ENCODE data around the gene MYL10.

MYL10 gene

DNA sequence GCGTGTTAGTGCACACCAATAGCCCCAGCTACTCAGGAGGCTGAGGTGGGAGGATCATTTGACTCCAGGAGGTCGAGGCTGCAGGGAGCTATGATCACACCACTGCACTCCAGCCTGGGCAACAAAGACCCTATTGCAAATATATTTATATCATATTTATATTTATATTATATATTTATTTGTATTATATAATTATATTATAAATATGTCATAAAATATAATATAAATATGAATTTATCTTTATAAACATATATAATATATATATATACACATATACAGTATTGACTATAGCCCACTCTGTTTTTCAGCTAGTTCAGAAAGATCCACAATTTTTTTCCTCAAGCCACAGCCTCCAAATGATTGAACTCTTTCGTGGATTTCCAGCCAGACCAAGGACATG lies 45.3 kb upstream of the MYL10 start:
- TF ChIP-seq, protein P1, sequence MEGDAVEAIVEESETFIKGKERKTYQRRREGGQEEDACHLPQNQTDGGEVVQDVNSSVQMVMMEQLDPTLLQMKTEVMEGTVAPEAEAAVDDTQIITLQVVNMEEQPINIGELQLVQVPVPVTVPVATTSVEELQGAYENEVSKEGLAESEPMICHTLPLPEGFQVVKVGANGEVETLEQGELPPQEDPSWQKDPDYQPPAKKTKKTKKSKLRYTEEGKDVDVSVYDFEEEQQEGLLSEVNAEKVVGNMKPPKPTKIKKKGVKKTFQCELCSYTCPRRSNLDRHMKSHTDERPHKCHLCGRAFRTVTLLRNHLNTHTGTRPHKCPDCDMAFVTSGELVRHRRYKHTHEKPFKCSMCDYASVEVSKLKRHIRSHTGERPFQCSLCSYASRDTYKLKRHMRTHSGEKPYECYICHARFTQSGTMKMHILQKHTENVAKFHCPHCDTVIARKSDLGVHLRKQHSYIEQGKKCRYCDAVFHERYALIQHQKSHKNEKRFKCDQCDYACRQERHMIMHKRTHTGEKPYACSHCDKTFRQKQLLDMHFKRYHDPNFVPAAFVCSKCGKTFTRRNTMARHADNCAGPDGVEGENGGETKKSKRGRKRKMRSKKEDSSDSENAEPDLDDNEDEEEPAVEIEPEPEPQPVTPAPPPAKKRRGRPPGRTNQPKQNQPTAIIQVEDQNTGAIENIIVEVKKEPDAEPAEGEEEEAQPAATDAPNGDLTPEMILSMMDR (IDR thresholded peaks at IDR 0.05; ENCODE audit: low read depth, low read length), result no peak
- no peak for DNase-seq (ENCODE audit: low read depth, low spot score)
- in situ Hi-C loops (cut with HindIII; ENCODE audit: low sequenced_read_pairs), result no loop called here
- H3K4me3 ChIP-seq (ENCODE audit: low read depth, low read length), result no peak overlapping the region

DNA sequence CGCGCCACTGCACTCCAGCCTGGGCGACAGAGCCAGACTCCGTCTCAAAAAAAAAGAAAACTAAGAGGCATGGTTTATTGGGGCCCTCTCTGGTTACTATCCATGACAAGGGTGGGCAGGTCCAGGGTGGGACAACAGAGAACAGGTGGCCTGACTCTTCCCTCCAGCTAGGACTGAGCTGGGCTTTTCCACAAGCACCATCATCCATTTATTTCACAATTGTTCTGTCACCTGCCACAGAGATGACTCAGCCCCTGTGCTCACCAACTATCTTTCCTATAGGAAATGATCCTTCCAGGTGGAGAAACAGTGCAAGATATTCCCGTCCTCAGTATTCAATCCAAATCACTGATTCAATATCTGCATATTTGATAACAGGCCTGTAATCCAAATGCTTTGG lies 44.9 kb upstream of the MYL10 start:
- DNase-seq (ENCODE audit: low read depth, low spot score), result no peak
- H3K4me3 ChIP-seq (ENCODE audit: low read depth, low read length), result no peak overlapping the region
- in situ Hi-C loops (cut with HindIII; ENCODE audit: low sequenced_read_pairs), result no loop called here
- TF ChIP-seq, protein P1 (IDR thresholded peaks at IDR 0.05; ENCODE audit: low read depth, low read length), result no peak

DNA sequence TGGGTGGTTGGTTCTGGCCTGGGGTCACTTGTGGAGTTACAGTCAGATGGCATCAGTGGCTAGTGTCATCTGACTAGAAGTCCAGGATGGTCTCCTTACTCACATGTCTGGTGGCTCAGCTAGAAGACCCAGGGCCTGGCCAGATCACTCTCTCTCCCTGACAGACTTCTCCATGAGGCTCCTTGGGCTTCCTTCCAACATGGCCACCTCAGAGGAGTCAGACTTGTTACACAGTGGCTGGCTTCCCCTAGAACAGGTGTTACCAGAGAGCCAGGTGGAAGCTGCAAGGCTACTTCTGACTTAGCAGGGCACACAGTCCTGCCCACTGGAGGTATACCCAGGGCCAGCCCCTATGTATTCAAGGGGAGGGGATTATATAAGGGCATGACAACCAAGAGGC lies 44.2 kb upstream of the MYL10 start:
- H3K4me3 ChIP-seq (ENCODE audit: low read depth, low read length), result no peak overlapping the region
- in situ Hi-C loops (cut with HindIII; ENCODE audit: low sequenced_read_pairs), result no loop called here
- TF ChIP-seq, protein P1 (IDR thresholded peaks at IDR 0.05; ENCODE audit: low read depth, low read length), result no peak
- DNase-seq (ENCODE audit: low read depth, low spot score), result no peak

DNA sequence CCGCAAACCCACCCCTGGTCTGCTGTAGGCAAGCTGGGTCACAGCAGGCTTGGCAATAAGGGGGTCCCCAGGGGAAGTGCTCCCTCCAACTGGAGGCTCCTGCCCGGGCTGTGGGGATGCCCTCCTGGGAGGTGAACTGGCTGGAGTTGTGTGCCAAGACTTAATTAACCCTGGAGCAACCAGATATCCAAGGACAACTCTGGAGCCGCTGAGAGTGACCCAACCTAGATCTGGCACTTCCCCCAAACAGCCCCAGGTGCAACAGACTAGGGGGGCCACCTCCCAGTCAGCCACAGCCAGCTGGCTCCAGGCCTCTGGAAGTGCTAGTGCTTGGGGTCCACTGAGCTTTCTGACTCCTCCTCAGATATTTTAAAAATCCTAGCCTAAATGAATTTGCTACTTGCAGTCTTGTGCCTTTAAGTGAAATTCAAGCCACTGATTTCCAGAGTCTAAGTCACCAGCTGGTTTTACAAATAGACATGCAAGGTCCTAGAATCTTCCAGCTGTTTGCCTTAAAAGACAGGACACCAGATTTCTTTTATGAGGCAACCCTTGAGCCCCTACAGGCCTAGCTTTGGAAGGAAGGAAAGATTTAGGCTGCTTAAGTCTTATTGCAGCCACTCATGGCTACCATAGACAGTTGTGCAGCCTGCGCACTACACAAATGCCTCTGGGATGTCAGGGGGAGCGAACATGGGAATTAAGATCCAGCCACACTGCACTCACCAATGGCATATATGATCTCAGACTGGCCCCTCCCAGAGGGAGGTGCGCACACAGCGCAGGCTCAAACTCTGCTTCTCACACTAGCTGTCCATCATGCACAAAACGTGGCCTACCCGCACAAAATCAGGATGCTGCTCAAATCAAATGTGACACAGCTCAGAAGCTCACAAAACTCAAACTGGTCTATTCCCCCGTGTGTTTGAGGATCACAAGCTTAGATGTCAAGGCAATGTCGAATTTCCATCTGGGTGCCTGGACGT lies 42.6 kb upstream of the MYL10 start:
- no peak overlapping the region for H3K4me3 ChIP-seq (ENCODE audit: low read depth, low read length)
- DNase-seq (ENCODE audit: low read depth, low spot score), result no peak
- in situ Hi-C loops (cut with HindIII; ENCODE audit: low sequenced_read_pairs), result no loop called here
- TF ChIP-seq, protein P1 (IDR thresholded peaks at IDR 0.05; ENCODE audit: low read depth, low read length), result no peak

DNA sequence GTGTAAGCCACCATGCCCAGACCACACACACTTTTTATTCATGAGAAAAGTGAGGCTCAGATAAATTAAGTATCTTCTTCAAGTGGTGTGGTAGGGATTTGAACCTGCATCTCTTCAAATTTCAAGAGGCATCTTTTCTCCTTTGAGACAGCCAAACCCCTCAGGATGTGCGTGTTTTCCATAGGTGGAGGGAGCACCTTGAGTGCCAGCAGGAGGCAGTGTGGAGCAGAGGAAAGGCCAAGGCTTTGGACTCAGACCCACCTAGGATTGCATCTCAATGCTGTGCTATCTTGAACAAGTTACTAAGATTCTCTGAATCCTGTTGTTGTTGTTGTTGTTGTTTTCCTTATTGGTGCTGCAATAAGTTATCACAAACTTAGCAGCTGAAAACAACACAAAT lies 40.2 kb upstream of the MYL10 start:
- TF ChIP-seq, protein P1 (IDR thresholded peaks at IDR 0.05; ENCODE audit: low read depth, low read length), result peak; percentile 30
- in situ Hi-C loops (cut with HindIII; ENCODE audit: low sequenced_read_pairs), result no loop called here
- H3K4me3 ChIP-seq (ENCODE audit: low read depth, low read length), result no peak overlapping the region
- DNase-seq (ENCODE audit: low read depth, low spot score), result no peak

DNA sequence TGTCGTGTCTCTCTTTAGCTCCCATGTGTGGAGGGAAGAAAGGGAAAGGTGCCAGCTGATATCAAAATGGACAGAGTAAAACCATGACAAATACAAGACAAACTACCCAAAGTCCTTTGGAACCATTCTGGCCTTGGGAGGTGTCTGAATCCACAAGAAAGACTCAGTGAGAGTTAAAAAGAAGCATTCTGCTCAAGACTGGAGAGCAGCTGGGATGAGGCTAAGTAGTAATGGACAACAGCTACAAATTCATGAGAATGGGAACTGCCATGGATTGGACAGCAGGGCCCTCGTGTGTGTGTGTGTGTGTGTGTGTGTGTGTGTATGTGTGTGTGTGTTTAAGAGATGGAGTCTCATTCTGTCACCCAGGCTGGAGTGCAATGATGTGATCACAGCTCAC lies 39.6 kb upstream of the MYL10 start:
- no peak overlapping the region for H3K4me3 ChIP-seq (ENCODE audit: low read depth, low read length)
- no peak for DNase-seq (ENCODE audit: low read depth, low spot score)
- in situ Hi-C loops (cut with HindIII; ENCODE audit: low sequenced_read_pairs), result no loop called here
- TF ChIP-seq, protein P1 (IDR thresholded peaks at IDR 0.05; ENCODE audit: low read depth, low read length), result no peak

Measured in astrocyte of the spinal cord (primary cell).